GM18909 (cell line): ENCODE results near the gene TNNC2.
"Not testable (repeated sequence)": the region's sequence is repeated elsewhere in the genome, so short reads cannot be mapped to it uniquely, and the experiment has no call there.

ENCODE experiments used
- ATAC-seq: cut with Tn5 transposase; IDR thresholded peaks from one replicate; pipeline ENCODE4 v1.9.1; 2021; ENCODE audit warnings: mild to moderate bottlenecking; ENCODE audit not compliant: unreplicated experiment, poor library complexity

Gene TNNC2

DNA sequence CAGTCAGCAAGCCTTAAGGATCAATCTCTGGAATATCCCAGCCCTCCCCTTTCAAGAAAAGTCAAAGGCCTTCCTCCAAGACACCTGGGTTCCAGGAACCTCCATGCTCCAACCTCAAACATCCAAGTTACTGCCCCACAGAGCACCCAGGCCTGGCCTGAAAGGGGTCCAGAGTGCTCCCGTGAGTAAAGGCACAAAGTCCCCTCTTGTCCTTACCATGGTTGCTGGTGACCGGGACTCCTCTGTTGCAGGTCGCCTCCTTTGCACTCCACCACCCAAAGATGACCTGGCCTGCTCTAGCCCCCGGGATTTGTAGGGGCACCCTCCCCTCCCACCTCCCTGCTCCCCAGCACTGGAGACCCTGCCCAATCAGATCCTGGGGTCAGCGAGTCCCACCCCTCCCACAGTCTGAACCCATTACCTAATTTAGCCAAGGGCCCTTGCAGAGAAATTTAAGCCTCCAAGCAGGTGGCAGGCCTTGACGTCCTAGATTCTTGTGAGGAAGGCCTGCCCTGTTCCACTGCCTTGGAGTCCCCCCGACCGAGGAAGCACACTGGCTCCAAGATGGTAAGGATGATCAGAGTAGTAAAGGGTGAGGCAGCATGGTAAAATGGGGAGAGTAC is at the start of gene TNNC2:
Gene TNNC2 (minus strand): TSS at position 283 of the 623 bp plus-strand sequence. CDS start 64 bp downstream, at position 219.
- no peak for ATAC-seq

DNA sequence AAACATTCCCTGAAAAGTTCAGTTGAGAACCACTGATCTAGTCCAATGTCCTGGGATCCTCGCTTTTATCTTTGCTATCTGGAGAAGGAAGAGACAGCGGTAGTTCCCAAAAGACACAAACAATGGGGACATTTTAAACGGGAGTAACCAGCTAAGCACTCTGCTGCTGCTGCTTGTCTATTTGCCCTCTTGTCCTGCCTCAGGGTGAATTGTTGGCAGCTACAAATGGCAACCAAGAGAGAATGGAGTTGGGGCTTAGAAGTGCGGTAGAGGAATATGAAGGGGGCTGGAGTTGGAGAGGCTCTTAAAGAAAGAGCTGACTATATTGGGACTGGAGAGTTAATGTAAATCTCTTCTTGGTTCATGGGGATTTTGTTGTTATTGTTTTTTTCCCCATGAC is 47.5 kb upstream of the TNNC2 start:
- no peak for ATAC-seq

DNA sequence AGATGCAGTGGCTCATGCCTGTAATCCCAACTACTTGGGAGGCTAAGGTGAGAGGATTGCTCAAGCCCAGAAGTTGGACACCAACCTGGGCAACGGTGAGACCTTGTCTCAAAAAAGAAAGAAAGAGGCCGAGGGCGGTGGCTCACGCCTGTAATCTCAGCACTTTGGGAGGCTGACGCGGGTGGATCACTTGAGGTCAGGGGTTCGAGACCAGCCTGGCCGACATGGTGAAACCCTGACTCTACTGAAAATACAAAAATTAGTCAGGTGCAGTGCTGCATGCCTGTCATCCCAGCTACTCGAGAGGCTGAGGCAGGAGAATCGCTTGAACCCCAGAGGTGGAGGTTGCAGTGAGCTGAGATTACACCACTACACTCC is 47.0 kb upstream of the TNNC2 start:
- ATAC-seq: not testable (repeated sequence)

DNA sequence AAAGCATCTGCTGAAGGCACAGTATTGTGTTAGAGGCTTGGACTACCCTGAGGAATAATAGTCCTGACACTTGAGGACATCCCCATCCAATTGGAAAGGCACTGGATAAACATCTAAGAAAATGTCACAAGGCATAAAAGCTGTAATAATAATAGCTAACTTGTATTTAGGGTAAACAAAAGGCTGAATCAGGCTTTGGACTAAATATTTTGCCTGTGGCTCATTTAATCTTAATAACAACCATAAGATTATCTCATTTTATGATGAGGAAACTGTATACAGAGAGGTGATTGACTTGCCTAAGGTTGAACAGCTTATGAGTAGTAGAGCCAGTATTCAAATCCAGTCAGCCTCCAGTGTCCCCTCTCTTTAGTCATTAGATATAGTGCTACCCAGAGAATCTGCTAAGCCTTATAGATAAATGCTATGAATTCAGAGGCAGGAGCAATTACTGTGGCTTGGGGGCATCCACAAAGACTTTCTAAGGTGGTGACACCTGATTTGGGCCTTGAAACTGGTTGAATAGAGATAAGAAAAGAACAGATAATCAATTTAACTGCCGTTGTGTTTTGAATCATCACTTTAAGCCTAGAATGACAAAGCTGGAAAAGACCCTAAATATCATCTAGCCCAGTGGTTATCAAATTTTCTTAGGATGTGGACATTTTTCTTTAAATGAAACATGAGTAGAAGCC is 46.4 kb upstream of the TNNC2 start:
- no peak for ATAC-seq

DNA sequence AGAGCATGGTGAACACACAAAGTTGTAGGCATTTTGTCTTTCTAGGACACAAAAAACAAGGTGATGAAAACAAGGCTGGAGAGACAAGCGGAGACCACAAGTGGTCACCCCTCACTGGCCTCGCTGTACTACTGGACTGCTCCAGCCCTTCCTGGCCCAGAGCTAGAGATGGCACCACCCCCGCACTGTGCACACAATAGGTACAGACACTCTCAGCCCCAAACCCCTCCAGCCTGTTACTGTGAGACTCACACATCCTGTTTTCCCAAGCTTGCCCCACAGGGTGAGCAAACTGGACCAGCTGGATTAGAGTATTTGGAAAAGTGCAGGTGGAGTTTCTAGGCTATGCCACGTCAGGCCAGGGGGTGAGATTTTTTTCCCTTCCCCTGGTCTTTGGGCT is 45.5 kb upstream of the TNNC2 start:
- no peak for ATAC-seq

DNA sequence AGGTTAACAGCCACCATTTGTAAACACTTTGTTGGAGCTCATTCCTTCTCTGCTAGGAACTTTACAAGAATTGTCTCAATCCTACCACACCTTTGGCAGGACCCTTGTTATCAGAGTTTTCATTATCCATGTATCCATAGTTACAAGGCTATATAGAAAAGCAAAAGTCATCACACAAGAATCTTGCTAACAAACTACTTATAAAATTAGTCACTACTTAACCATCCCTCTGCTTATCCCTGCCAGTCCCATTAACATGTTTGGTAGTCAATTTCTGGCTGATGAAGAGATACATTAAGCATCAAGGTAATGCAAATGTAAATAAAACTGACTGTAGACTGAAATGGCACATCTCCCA is 40.7 kb upstream of the TNNC2 start:
- ATAC-seq: no peak

DNA sequence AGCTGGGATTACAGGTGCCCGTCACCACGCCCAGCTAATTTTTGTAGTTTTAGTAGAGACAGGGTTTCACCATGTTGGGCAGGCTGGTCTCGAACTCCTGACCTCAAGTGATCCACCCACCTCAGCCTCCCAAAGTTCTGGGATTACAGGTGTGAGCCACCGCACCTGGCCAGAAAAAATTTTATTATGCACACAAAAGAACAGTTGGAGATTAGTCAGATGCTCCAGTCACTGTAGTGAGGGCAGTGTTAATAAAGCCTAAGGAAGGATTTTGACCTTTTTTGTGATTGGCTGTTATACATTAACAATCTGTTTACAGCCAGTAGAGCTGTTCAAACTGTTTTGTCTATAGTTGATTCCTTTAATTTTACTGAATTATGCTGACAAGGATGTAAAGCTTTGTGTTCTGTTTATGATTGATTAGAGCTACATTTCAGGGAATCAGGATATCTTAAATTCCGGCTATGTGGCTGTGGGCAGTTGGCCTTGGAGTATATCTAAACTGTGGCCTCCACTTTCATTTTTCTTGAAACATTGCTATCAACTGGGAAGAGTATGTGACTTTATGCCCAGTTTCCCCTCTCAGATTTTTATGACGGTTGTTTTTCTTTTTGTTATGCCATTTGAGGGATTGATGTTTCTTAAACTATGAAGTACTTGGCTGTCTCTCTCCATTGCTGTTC is 40.2 kb upstream of the TNNC2 start:
- no peak for ATAC-seq

DNA sequence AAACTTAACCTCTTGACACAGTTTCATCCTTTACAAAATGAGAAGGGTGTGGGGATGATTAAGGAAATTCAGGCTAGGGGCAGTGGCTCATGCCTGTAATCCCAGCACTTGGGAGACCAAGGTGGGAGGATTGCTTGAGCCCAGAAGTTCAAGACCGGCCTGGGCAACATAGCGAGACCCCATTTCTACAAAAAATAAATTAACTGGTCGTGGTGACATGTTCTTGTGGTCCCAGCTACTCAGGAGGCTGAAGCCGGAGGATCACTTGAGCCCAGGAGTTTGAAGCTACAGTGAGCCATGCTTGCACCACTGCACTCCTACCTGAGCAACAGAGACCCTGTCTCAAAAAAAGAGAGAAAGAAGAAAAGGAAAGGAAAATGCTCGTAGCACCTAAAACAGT is 39.3 kb upstream of the TNNC2 start:
- ATAC-seq: no peak

DNA sequence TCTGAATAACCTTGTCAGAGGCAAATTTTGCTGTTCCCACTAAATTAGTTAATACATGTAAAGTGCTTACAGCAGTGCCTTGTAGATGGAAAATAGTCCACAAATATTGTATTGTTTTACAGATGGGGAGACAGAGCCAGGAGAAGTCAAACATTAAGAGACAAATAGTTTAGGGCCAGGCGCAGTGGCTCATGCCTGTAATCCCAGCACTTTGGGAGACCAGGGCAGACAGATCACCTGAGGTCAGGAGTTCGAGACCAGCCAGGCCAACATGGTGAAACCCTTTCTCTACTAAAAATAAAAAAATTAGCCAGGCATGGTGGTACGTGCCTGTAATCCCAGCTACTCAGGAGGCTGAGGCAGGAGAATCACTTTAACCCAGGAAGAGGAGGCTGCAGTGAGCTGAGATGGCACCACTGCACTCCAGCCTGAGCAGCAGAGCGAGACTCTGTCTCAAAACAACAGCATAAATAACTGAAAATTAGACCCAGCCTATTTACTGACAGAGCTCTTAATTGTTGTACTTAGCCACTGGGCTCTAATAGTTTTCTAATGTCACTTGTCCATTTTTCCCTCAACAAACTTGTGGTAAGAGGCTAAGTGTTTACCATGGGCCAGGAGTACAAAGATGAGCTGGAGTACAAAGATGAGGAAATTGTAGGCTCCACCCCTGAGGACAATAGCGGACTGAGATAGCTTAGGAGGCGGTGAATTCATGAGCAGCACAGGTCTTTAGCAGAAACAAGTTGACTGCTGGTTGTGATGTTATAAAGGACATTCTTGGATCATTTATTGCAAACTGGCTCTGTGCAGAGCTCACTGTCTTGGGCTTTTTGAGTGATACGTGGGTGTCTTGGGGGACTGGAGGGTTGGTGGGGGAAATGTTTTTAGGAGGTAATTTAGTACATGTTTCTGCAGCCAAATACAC is 36.7 kb upstream of the TNNC2 start:
- ATAC-seq: no peak

DNA sequence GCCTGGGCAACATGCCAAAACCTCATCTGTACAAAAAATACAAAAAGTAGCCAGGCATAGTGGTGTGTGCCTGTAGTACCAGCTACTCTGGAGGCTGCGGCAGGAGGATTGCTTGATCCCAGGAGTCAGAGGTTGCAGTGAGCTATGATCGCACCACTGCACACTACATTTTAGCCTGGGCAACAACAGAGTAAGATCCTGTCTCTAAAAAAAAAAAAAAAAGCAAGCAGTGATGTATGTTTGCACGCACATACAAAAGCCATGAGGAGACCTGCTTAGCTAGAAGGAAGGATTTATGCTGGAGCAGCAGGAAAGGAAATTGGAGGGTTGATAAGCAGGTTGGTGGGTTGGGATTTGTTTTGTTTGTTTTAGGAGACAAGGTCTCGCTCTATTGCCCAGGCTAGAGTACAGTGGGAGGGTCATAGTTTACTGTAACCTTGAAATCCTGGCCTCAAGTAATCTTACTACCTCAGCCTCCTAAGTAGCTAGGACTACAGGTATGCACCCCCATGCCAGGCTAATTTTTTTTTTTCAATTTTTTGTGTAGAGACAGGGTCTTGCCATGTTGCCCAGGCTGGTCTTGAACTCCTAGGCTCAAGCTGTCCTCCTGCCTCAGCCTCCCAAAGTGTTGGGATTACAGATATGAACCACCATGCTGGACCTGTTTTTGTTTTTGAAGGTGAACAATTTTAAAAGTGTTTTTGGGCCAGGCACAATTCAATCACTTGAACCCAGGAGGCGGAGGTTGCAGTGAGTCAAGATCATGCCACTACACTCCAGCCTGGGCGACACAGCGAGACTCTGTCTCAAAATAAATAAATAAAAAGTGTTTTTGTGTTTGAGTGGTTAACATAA is 34.3 kb upstream of the TNNC2 start:
- no peak for ATAC-seq

DNA sequence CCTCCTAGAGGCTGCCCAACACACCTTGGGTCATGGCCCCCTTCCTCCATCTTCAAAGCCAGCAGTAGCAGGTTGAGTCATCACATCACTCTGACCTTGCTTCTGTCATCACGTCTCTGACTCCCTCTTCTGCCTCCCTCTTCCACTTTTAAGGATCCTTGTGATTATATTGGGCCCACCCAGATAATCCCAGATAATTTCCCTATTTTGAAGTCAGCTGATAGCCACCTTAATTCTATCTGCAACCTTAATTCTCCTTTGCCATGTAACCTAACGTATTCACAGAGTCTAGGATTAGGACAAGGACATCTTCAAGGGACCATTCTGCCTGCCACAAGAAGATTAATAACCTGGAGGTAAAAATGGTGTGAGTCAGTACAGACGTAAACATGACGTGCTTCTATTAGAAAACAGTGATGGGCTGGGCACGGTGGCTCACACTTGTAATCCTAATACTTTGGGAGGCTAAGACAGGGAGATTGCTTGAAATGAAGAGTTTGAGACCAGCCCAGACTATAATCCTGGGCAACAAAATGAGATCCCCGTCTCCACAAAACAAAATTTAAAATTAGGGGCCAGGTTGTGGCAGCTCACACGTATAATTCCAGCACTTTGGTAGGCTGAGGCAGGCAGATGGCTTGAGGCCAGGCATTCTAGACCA is 33.6 kb upstream of the TNNC2 start:
- no peak for ATAC-seq

DNA sequence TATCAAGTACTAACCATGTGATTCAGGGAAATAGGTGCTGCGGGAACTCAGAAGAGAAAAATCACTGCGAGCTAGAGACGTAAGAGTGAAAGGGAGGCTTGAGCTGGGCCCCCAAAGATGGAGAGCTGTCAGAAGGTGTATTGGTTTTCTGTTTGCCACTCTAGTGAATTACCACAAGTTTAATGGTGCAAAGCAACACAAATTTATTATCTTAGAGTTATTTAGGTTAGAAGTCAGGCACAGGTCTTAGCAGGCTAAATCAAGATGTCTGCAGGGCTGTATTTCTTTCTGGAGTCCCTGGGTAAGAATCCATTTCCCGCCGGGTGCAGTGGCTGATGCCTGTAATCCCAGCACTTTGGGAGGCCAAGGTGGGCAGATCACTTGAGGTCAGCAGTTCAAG is 32.8 kb upstream of the TNNC2 start:
- no peak for ATAC-seq

DNA sequence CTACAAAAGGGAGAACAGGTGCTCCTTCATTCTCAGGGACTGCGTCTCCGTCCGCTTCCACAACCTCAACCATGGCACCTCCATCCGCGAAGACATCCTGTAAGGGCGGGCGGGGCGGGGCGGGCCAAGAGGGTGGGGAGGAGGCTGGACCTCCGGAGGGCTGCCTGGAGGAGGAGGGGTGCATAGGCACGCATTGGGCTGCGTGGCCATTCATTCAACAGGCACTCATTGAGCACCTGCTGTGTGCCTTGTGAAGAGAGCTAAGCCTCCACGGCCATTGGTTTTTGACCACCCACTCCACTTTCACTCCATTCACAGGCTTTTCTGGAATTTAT is 30.7 kb upstream of the TNNC2 start:
- peak; percentile 15 for ATAC-seq

DNA sequence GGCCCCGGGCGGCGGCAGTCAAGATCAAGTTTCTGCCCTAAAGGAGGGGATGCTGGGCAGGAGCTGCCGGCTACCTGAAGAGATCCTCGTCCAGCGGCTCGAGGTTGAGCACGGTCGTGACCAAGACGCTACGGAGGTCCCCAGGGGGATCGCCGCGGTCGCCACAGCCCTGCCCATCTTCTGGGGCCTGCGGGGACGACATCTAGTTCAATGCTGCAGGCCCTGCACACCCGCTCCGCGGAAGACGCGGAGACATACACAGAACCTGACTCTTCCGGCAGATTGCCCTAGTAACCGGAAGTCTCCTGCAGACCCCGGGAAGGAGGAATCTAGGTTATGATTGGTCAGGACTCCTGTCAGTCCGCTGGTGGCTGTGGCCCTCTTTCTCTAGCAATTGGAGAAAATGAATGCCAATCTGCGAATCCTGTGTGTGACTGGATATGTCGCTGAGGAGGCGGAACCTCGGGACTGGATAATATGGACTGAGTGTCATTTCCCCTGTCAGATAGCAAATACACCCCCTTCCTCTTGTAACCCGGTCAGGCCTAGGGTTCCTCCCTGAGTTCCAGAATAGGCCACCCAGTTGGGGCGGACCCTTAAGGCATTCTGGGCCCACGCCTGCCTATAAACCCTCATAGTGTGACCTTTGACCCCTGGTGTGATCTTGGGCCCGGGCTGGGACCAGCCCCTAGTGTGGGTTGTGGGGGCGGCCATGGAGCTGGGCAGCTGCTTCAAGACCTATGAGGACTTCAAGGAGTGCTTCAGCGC is 30.2 kb upstream of the TNNC2 start, which contains the start of the genes ACOT8 and ZSWIM3:
Gene ACOT8 (minus strand): TSS at position 279 of the 768 bp plus-strand sequence. CDS start 77 bp downstream, at position 202.
Gene ZSWIM3 (plus strand): TSS at position 501 of the 768 bp plus-strand sequence. CDS start 212 bp downstream, at position 713.
- peak; percentile 95 for ATAC-seq

DNA sequence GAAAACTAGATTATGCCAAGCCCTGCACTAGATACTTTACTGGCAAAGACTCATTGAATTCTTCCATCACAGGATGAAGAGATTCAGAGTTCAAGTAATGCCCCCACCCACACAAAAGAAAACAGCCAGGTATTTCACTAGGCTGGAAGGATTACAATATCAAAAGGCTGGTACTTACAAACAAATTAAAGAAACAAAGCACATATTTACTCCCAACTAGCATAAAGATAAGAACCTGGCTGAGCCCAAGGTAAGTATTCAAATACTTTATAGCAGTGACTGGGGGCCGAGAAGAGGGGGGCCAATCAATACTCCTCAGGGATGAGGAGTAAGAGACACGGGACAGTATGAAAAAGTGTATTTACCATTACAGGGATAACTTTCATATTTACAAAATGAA is 26.4 kb upstream of the TNNC2 start:
- ATAC-seq: no peak

DNA sequence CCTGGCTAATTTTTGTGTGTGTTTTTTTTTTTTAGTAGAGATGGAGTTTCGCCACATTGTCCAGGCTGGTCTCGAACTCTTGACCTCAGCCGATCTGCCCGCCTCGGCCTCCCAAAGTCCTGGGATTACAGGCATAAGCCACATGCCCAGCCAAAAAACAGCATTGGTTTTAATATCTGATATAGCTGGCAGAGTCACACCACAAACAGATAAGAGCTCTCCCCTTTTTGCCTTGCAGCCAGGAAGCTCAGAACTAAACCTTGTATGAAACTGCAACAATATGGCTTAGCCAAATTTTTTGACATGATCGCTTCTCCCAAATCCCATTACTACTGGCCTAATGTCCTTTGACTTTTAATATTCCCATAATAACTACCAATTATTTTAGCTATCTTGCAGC is 25.2 kb upstream of the TNNC2 start:
- ATAC-seq: no peak

DNA sequence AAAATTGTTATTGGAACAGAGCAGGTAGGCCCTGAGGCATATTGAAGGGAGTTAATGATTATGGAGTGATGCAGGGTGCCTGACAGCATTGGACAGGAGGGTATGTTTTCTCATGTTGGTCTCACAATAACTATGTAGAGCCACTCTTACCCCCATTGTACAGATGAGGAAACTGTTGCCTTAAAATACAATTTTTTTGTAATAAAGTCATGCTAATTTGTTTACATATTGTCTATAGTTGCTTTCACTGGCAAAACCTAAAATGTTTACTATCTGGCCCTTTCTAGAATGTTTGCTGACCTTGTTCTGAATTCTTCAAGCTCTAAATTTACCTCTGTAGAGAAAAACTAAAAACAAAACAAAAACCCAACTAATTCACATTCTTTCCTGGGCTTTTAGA is 24.4 kb upstream of the TNNC2 start:
- ATAC-seq: no peak

DNA sequence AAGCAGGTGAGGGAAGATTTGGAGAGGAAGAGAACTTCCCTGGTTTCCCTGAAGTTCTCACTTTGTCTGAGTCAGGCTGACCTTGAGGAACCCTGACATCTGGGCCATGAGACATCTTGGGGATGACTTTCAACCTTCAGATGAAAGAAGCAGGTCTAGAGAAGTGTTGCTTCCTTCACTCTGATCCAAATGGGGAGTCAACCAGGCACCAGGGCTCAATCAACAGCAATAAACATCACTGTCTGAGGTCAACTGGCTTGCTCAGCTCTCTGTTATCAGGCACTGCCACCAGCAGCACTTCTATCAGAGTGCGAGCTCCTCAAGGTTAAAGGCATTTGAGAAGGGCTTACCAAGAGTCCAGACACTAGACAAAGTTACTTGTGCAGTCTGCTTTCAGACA is 23.8 kb upstream of the TNNC2 start:
- no peak for ATAC-seq
